CD4-positive, alpha-beta T cell (primary cell): ENCODE results near the gene CCL3. TPM values are rescaled to one million over a fixed set of nuclear protein-coding genes. Genes with fewer than 3 reads are reported as not detected.
"Not testable (repeated sequence)": the region's sequence is repeated elsewhere in the genome, so short reads cannot be mapped to it uniquely, and the experiment has no call there.

Source experiments
- ATAC-seq: fragments of 200-7000 bp; cut with Tn5 transposase; one replicate; pipeline ENCODE4 v1.10.0; 2022; ENCODE audit warnings: mild to moderate bottlenecking; ENCODE audit not compliant: poor library complexity
- CTCF ChIA-PET: fragments of 350-600 bp; sonication (Branson Sonifier 250); formaldehyde crosslinking; loops from one replicate; lab custom pipeline; 2021; ENCODE audit warnings: antibody characterized with exemption, inconsistent platforms; lab: Charles Lee
- POLR2A ChIA-PET: fragments of 350-600 bp; sonication (Branson Sonifier 250); formaldehyde crosslinking; loops from one replicate; lab custom pipeline; 2021; ENCODE audit warnings: antibody characterized with exemption, inconsistent platforms; lab: Charles Lee
- DNase-seq, 14 experiments: peaks; one replicate each; pipeline ENCODE4 v3.0.0-alpha.2; 2013 to 2020; ENCODE audit warnings: mixed read lengths in 2 of 14
- H3K27ac ChIP-seq, 2 donors: one replicate each; pipeline versions ENCODE4 v1.5.1 to v1.7.0; 2013; ENCODE audit warnings: low read length in 2 of 2, low read depth in 1 of 2, mild to moderate bottlenecking in 1 of 2
- H3K27me3 ChIP-seq, 2 experiments: 1 replicate in 1 of 2; 2 replicates in 1 of 2; pipeline versions ENCODE4 v1.6.1 to v1.7.0; 2013; ENCODE audit warnings: low read length in 2 of 2, control low read depth in 1 of 2, mild to moderate bottlenecking in 1 of 2, moderate library complexity in 1 of 2; ENCODE audit not compliant: insufficient read depth in 2 of 2, control insufficient read depth in 1 of 2
- H3K36me3 ChIP-seq: one replicate; pipeline ENCODE4 v1.6.1; 2013; ENCODE audit warnings: low read length, control low read depth; ENCODE audit not compliant: insufficient read depth
- H3K4me1 ChIP-seq: one replicate; pipeline ENCODE4 v1.6.1; 2013; ENCODE audit warnings: low read length, control low read depth; ENCODE audit not compliant: insufficient read depth
- H3K4me3 ChIP-seq: one replicate; pipeline ENCODE4 v1.5.1; 2013; ENCODE audit warnings: mild to moderate bottlenecking, low read length, moderate library complexity
- H3K9me3 ChIP-seq, 2 experiments: 1 replicate in 1 of 2; 2 replicates in 1 of 2; pipeline versions ENCODE4 v1.6.1 to v1.7.0; 2013; ENCODE audit warnings: low read length in 2 of 2, mild to moderate bottlenecking in 2 of 2, control low read depth in 1 of 2, moderate library complexity in 1 of 2; ENCODE audit not compliant: control insufficient read depth in 1 of 2, insufficient read depth in 1 of 2
- H3K27ac Mint-ChIP-seq: one replicate; pipeline ENCODE4 v1.8.0; 2020; ENCODE audit warnings: mixed read lengths
- H3K27me3 Mint-ChIP-seq: one replicate; pipeline ENCODE4 v1.8.0; 2021; ENCODE audit warnings: mixed read lengths
- H3K36me3 Mint-ChIP-seq: one replicate; pipeline ENCODE4 v1.8.0; 2021; ENCODE audit warnings: low read depth, mixed read lengths
- H3K4me1 Mint-ChIP-seq: one replicate; pipeline ENCODE4 v1.8.0; 2021; ENCODE audit warnings: low read depth, mixed read lengths
- H3K4me3 Mint-ChIP-seq: one replicate; pipeline ENCODE4 v1.8.0; 2020; ENCODE audit warnings: mild to moderate bottlenecking, mixed read lengths
- H3K9me3 Mint-ChIP-seq: one replicate; pipeline ENCODE4 v1.8.0; 2020; ENCODE audit warnings: mixed read lengths
- CTCF ChIP-seq: fragments of 200-600 bp; IDR thresholded peaks from one replicate; pipeline ENCODE4 v1.8.0; 2022; ENCODE audit warnings: antibody characterized with exemption, mild to moderate bottlenecking
- intact Hi-C, 2 experiments: fragments of 100-400 bp; cut with DNase I in 1 of 2; cut with micrococcal nuclease in 1 of 2; formaldehyde crosslinking; loops; one replicate each; pipeline versions ENCODE4 v1.15.1 to v1.9.0; 2023 to 2025; cut with DNase I, micrococcal nuclease
- total RNA-seq, 174 experiments: library from RNA in 2 of 174; stranded (reverse) in 2 of 174; gene quantifications; one replicate each; pipeline ENCODE4 v1.2.3 and lab custom pipeline; 2021 to 2026

The CCL3 gene
- total RNA-seq, 2 experiments from 2014 or later = 0.78 to 1.0 TPM

GRCh38 chr17:36120221-36120620 is 30.3 kb upstream of the CCL3 start:
- peaks cover 5% of the 10 kb centered on the region for H3K27me3 Mint-ChIP-seq
- H3K4me1 Mint-ChIP-seq = no peaks in the 10 kb centered on the region
- no peak for TF ChIP-seq CTCF
- H3K36me3 Mint-ChIP-seq = no peaks in the 10 kb centered on the region
- intact Hi-C loops = no loop called here
- H3K27me3 ChIP-seq = peaks cover 0 to 2% of the 10 kb centered on the region in 2 experiments
- no peaks in the 10 kb centered on the region for H3K4me1 ChIP-seq
- no peak overlapping the region for H3K4me3 Mint-ChIP-seq
- DNase-seq = no peak
- H3K36me3 ChIP-seq = no peaks in the 10 kb centered on the region
- no peak overlapping the region for H3K27ac ChIP-seq
- no peak for ATAC-seq
- H3K9me3 Mint-ChIP-seq = no peaks in the 10 kb centered on the region
- POLR2A ChIA-PET = no interaction called here
- H3K27ac Mint-ChIP-seq = no peak overlapping the region
- no peak overlapping the region for H3K4me3 ChIP-seq
- H3K9me3 ChIP-seq = peaks cover 4 to 6% of the 10 kb centered on the region in 2 experiments
- CTCF ChIA-PET = no interaction called here

GRCh38 chr17:36118477-36119353 is 28.8 kb upstream of the CCL3 start:
- no peak overlapping the region for H3K27ac Mint-ChIP-seq
- H3K27me3 Mint-ChIP-seq = peaks cover 5% of the 10 kb centered on the region
- H3K4me1 Mint-ChIP-seq = no peaks in the 10 kb centered on the region
- TF ChIP-seq CTCF = no peak
- H3K9me3 ChIP-seq = no peaks in the 10 kb centered on the region
- H3K4me3 ChIP-seq = no peak overlapping the region
- ChIA-PET CTCF (no interaction called here), POLR2A (no interaction called here)
- DNase-seq (no peak), ATAC-seq (no peak)
- intact Hi-C loops = no loop called here
- H3K27me3 ChIP-seq = no peaks in the 10 kb centered on the region
- H3K9me3 Mint-ChIP-seq = no peaks in the 10 kb centered on the region
- H3K4me3 Mint-ChIP-seq = no peak overlapping the region
- no peaks in the 10 kb centered on the region for H3K4me1 ChIP-seq
- no peaks in the 10 kb centered on the region for H3K36me3 Mint-ChIP-seq
- H3K27ac ChIP-seq = no peak overlapping the region
- no peaks in the 10 kb centered on the region for H3K36me3 ChIP-seq

GRCh38 chr17:36117505-36118382 is 27.8 kb upstream of the CCL3 start:
- Histone ChIP-seq H3K27ac (no peak overlapping the region), H3K4me1 (no peaks in the 10 kb centered on the region), H3K36me3 (no peaks in the 10 kb centered on the region), H3K4me3 (no peak overlapping the region), H3K27me3 (no peaks in the 10 kb centered on the region), H3K9me3 (no peaks in the 10 kb centered on the region)
- peaks cover 5% of the 10 kb centered on the region for H3K27me3 Mint-ChIP-seq
- no peak for ATAC-seq
- ChIA-PET CTCF (no interaction called here), POLR2A (no interaction called here)
- H3K27ac Mint-ChIP-seq = no peak overlapping the region
- H3K9me3 Mint-ChIP-seq = no peaks in the 10 kb centered on the region
- no peak for TF ChIP-seq CTCF
- no peak for DNase-seq
- intact Hi-C loops = no loop called here
- H3K36me3 Mint-ChIP-seq = no peaks in the 10 kb centered on the region
- no peaks in the 10 kb centered on the region for H3K4me1 Mint-ChIP-seq
- H3K4me3 Mint-ChIP-seq = no peak overlapping the region

- H3K27ac Mint-ChIP-seq, H3K4me3 Mint-ChIP-seq, H3K27me3 Mint-ChIP-seq, H3K4me1 Mint-ChIP-seq, H3K4me3 ChIP-seq, H3K27ac ChIP-seq, H3K9me3 ChIP-seq, intact Hi-C loops, CTCF ChIA-PET, H3K9me3 Mint-ChIP-seq, DNase-seq, POLR2A ChIA-PET, H3K36me3 ChIP-seq, H3K4me1 ChIP-seq, ATAC-seq, H3K27me3 ChIP-seq, H3K36me3 Mint-ChIP-seq: not testable (repeated sequence)
Observed at GRCh38 chr17:36115649-36115977, 25.7 kb upstream of the CCL3 start.
